Ascending aorta (tissue), 2 donors: ENCODE data around the gene AK6. TPM values are rescaled to one million over a fixed set of nuclear protein-coding genes. Genes with fewer than 3 reads are reported as not detected.

Source experiments
- DNase-seq, 2 donors: peaks; one replicate each; pipeline ENCODE4 v3.0.0-alpha.2; 2019; ENCODE audit warnings: low spot score in 2 of 2
- H3K27ac ChIP-seq, 2 donors: fragments of 200-600 bp; sonication (generic); one replicate each; pipeline ENCODE4 v1.5.1; 2016 to 2017; ENCODE audit warnings: mild to moderate bottlenecking in 1 of 2
- H3K27me3 ChIP-seq: fragments of 200-600 bp; sonication (generic); one replicate; pipeline ENCODE4 v1.5.1; 2017
- H3K36me3 ChIP-seq, 2 donors: fragments of 200-600 bp; sonication (generic); one replicate each; pipeline ENCODE4 v1.5.1; 2016
- H3K4me1 ChIP-seq, 2 donors: fragments of 200-600 bp; sonication (generic); one replicate each; pipeline ENCODE4 v1.5.1; 2016 to 2017; ENCODE audit warnings: mild to moderate bottlenecking in 1 of 2
- H3K4me3 ChIP-seq, 2 donors: fragments of 200-600 bp; sonication (generic); one replicate each; pipeline ENCODE4 v1.5.1; 2016 to 2017; ENCODE audit warnings: mild to moderate bottlenecking in 1 of 2
- H3K9me3 ChIP-seq, 2 donors: fragments of 200-600 bp; sonication (generic); one replicate each; pipeline ENCODE4 v1.5.1; 2016
- intact Hi-C: fragments of 100-400 bp; cut with DNase I; formaldehyde crosslinking; loops from one replicate; pipeline ENCODE4 v1.15.1; 2023
- total RNA-seq: library from RNA; depleted of rRNA; stranded (reverse); fragments of >200 nt; gene quantifications from one replicate; pipeline ENCODE4 v1.1.0, GENCODE V29; 2016
- TF ChIP-seq, protein P1 (sequence below), 3 experiments: fragments of 200-600 bp in 2 of 3; fragments of 450-650 bp in 1 of 3; sonication (generic) in 2 of 3; IDR thresholded peaks; one replicate each; pipeline ENCODE4 v1.5.1; 2016 to 2019; ENCODE audit warnings: antibody characterized with exemption in 3 of 3, mild to moderate bottlenecking in 1 of 3, moderate library complexity in 1 of 3

The AK6 gene
- total RNA-seq, 1 donor from 2014 or later: 3.9 TPM

DNA sequence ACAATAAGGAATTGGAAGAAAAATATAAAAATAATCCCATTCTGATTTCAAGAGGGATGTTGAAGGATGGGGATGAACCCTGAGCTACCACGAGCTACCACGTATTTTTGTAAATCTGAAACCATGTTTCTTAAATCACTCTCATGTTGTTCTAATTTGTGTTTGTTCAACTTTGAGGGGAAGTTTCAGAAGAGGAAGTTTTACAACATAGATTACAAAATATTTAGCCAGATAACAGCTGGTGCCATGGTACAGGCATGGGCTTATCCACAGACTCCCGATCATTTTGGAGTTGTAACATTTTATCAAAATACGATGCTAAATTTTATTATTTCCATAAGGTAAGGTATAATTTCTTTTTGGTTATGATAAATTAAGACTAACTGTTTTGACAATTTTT, 51.9 kb downstream of the AK6 start:
- Histone ChIP-seq H3K9me3 (no peaks in the 10 kb centered on the region), H3K27me3 (no peaks in the 10 kb centered on the region), H3K36me3 (peaks cover 0 to 25% of the 10 kb centered on the region in 2 donors), H3K4me1 (no peaks in the 10 kb centered on the region), H3K27ac (no peak overlapping the region), H3K4me3 (no peak overlapping the region)
- intact Hi-C loops: no loop called here
- DNase-seq: no peak
- TF ChIP-seq, protein P1, sequence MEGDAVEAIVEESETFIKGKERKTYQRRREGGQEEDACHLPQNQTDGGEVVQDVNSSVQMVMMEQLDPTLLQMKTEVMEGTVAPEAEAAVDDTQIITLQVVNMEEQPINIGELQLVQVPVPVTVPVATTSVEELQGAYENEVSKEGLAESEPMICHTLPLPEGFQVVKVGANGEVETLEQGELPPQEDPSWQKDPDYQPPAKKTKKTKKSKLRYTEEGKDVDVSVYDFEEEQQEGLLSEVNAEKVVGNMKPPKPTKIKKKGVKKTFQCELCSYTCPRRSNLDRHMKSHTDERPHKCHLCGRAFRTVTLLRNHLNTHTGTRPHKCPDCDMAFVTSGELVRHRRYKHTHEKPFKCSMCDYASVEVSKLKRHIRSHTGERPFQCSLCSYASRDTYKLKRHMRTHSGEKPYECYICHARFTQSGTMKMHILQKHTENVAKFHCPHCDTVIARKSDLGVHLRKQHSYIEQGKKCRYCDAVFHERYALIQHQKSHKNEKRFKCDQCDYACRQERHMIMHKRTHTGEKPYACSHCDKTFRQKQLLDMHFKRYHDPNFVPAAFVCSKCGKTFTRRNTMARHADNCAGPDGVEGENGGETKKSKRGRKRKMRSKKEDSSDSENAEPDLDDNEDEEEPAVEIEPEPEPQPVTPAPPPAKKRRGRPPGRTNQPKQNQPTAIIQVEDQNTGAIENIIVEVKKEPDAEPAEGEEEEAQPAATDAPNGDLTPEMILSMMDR (IDR thresholded peaks at IDR 0.05): no peak

DNA sequence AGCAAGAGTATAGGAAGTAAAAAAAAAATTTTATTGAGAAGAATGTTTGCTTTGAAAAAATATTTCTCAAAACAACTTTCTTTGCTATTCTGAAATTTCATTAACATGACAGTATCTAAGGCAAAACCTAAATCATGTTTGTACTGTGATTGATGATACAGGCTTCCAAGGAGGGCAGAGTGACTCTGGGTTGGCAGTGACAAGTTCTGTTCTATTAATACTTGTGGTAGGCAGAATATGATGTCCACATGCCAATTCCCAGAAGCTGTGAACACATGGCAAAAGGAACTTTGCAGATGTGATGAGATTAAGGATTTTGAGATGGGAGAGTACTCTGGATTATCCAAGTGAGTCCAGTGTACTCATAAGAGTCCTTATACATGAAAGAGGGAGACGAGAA, 53.3 kb downstream of the AK6 start:
- DNase-seq: no peak
- Histone ChIP-seq H3K36me3 (peaks cover 0 to 29% of the 10 kb centered on the region in 2 donors), H3K27ac (no peak overlapping the region), H3K9me3 (no peaks in the 10 kb centered on the region), H3K4me1 (no peaks in the 10 kb centered on the region), H3K4me3 (no peak overlapping the region), H3K27me3 (no peaks in the 10 kb centered on the region)
- TF ChIP-seq, protein P1 (IDR thresholded peaks at IDR 0.05): no peak
- intact Hi-C loops: no loop called here

GRCh38 chr5:69313428-69313827, 55.9 kb downstream of the AK6 start:
- TF ChIP-seq, protein P1 (IDR thresholded peaks at IDR 0.05): no peak

DNA sequence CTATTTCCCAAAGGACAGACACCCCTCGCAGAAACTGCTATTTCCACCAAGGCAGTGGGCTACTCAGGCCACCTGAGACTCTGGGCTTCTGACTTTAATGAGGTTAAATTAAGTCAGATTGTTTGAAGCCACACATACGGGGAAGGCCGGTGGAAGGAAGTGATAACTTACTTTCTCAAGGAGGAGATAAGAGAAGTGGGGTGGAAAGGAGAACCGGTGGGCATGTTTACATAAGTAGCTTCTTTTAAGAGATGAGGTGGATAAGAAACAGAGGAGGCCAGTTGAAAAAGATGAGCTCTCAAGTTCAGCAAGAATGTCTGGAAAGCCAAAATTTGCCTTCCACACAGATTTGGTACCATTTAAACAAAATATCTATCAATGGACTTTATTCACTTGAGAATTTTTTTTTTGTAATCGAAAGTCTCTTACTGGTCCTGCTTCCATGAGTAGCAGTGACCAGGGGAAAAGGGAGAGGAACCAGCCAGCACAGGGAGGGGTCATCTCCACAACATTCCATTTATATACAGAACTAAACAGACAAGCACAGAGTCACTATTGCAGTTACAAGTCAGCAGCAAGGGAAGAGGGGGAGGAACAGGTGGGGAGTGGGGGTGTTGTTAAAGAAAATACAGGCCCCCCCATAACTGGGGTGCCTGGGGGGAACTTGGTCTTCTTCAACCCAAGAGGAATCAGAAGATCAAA, 56.7 kb downstream of the AK6 start:
- intact Hi-C loops: no loop called here
- Histone ChIP-seq H3K4me1 (no peaks in the 10 kb centered on the region), H3K4me3 (no peak overlapping the region), H3K9me3 (no peaks in the 10 kb centered on the region), H3K27ac (no peak overlapping the region), H3K27me3 (no peaks in the 10 kb centered on the region), H3K36me3 (peaks cover 0 to 29% of the 10 kb centered on the region in 2 donors)
- TF ChIP-seq, protein P1 (IDR thresholded peaks at IDR 0.05): no peak
- no peak for DNase-seq

More at GRCh38 chr5:69313428-69313827, 55.9 kb downstream of the AK6 start:
- Histone ChIP-seq H3K27me3 (no peaks in the 10 kb centered on the region), H3K27ac (no peak overlapping the region), H3K9me3 (no peaks in the 10 kb centered on the region), H3K4me3 (no peak overlapping the region), H3K36me3 (peaks cover 0 to 29% of the 10 kb centered on the region in 2 donors), H3K4me1 (no peaks in the 10 kb centered on the region)
- intact Hi-C loops: no loop called here
- DNase-seq: no peak

GRCh38 chr5:69309380-69309779, 59.9 kb downstream of the AK6 start:
- no peaks in the 10 kb centered on the region for H3K27me3 ChIP-seq
- DNase-seq: no peak
- TF ChIP-seq, protein P1 (IDR thresholded peaks at IDR 0.05): no peak
- H3K4me1 ChIP-seq: no peaks in the 10 kb centered on the region
- no peak overlapping the region for H3K4me3 ChIP-seq
- H3K27ac ChIP-seq: no peak overlapping the region
- intact Hi-C loops: no loop called here
- peaks cover 0 to 37% of the 10 kb centered on the region in 2 donors for H3K36me3 ChIP-seq
- H3K9me3 ChIP-seq: no peaks in the 10 kb centered on the region
